Prostate gland (tissue), 2 donors: Measurements from ENCODE around the gene ADIRF. TPM values are rescaled to one million over a fixed set of nuclear protein-coding genes. Genes with fewer than 3 reads are reported as not detected.
"Not testable (repeated sequence)": the region's sequence is repeated elsewhere in the genome, so short reads cannot be mapped to it uniquely, and the experiment has no call there.

ENCODE experiments used
- DNase-seq: peaks from one replicate; pipeline ENCODE4 v3.0.0-alpha.2; 2019; ENCODE audit warnings: low spot score
- H3K27ac ChIP-seq, 2 donors: fragments of 200-600 bp; sonication (generic); 2 replicates each; pipeline ENCODE4 v1.5.1; 2017 to 2019
- H3K27me3 ChIP-seq: fragments of 200-600 bp; sonication (generic); replicated peaks from 2 replicates; pipeline ENCODE4 v1.5.1; 2019; ENCODE audit not compliant: insufficient read depth
- H3K36me3 ChIP-seq, 2 donors: fragments of 200-600 bp; sonication (generic); 1 replicate in 1 of 2; 2 replicates in 1 of 2; pipeline versions ENCODE4 v1.5.1 to v1.8.1; 2017 to 2019
- H3K4me1 ChIP-seq: fragments of 200-600 bp; sonication (generic); replicated peaks from 2 replicates; pipeline ENCODE4 v1.5.1; 2019
- H3K4me3 ChIP-seq, 2 donors: fragments of 200-600 bp; sonication (generic); 2 replicates each; pipeline ENCODE4 v1.5.1; 2017 to 2019
- H3K9me3 ChIP-seq: fragments of 200-600 bp; sonication (generic); 2 replicates; pipeline ENCODE4 v1.5.1; 2017
- POLR2A ChIP-seq: fragments of 450-650 bp; IDR thresholded peaks from one replicate; pipeline ENCODE4 v1.6.1; 2016; ENCODE audit warnings: antibody characterized with exemption, mild to moderate bottlenecking
- POLR2AphosphoS5 ChIP-seq: sonication (generic); formaldehyde crosslinking; IDR thresholded peaks from one replicate; pipeline ENCODE4 v1.6.1; 2017; ENCODE audit warnings: antibody characterized with exemption
- WGBS: methylation state at CpG from one replicate; pipeline ENCODE4 v1.1.5; 2018; 5-methylcytosine and 5-hydroxymethylcytosine counted together
- intact Hi-C: fragments of 100-400 bp; cut with DNase I; formaldehyde crosslinking; loops from one replicate; pipeline ENCODE4 v1.14.2; 2022
- total RNA-seq, 2 donors: library from RNA; depleted of rRNA; stranded (reverse); fragments of >200 nt; gene quantifications; one replicate each; pipeline ENCODE4 v1.1.0, GENCODE V29; 2016
- TF ChIP-seq, protein P1 (sequence below), 4 experiments: fragments of 200-600 bp in 2 of 4; fragments of 450-650 bp in 2 of 4; sonication (generic) in 2 of 4; IDR thresholded peaks; 1 replicate in 3 of 4; 2 replicates in 1 of 4; pipeline ENCODE4 v1.5.1; 2016 to 2019; ENCODE audit warnings: antibody characterized with exemption in 4 of 4, mild to moderate bottlenecking in 2 of 4, moderate library complexity in 2 of 4

ADIRF gene
- total RNA-seq, 2 donors from 2014 or later, result 128 to 347 TPM

DNA sequence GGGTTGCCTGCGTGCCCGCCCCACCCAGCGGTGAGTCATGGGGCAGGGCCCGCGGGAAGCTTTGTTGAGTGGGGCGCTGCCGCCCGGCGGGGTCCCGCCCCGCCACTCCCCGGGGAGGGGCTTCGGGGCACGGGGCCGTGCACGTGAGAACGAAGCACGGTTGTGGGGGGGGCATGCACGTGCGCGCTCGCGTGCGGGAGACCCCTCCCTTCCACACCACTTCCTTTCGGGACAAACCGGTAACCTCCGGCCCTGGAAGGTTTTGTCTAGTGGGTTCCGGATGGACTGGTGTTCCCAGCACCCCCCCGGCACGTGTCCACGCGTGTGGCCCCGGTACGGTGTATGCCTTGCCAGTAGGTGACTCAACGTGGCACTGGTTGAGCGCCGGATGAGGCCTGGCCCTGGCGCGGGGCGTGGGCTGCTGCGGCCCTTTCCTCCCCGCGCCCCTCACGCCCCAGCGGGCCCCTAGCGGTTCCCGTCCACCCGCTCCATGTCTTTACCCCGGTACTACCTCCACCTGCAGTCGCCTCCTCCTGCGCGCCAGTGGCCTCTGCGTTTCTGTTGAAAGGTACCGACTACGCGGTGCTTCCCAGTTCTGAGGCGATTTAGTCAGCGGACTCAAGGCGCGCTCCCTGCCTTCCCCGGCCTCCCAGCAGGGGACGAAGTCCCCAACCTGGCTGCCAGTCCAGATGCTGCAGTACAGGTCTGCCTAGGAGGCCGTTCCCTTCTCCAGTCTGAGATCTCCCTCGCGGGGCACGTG lies 3.1 kb downstream of the ADIRF start:
- intact Hi-C loops, result loop anchor here (2.0 kb wide), 1 partner anchor 123 kb away; the partner anchor contains the start of genes GLUD1 and SHLD2
- H3K27ac ChIP-seq, result peak overlapping the region; percentile 97 to 98
- H3K27me3 ChIP-seq, result no peaks in the 10 kb centered on the region
- H3K36me3 ChIP-seq, result no peaks in the 10 kb centered on the region
- TF ChIP-seq POLR2A (no peak), POLR2AphosphoS5 (peak; percentile 92)
- TF ChIP-seq, protein P1, sequence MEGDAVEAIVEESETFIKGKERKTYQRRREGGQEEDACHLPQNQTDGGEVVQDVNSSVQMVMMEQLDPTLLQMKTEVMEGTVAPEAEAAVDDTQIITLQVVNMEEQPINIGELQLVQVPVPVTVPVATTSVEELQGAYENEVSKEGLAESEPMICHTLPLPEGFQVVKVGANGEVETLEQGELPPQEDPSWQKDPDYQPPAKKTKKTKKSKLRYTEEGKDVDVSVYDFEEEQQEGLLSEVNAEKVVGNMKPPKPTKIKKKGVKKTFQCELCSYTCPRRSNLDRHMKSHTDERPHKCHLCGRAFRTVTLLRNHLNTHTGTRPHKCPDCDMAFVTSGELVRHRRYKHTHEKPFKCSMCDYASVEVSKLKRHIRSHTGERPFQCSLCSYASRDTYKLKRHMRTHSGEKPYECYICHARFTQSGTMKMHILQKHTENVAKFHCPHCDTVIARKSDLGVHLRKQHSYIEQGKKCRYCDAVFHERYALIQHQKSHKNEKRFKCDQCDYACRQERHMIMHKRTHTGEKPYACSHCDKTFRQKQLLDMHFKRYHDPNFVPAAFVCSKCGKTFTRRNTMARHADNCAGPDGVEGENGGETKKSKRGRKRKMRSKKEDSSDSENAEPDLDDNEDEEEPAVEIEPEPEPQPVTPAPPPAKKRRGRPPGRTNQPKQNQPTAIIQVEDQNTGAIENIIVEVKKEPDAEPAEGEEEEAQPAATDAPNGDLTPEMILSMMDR (IDR thresholded peaks at IDR 0.05), result peak in 1 of 4 experiments; percentile 28
- DNase-seq, result peak; percentile 91
- H3K4me3 ChIP-seq, result peak overlapping the region; percentile 48 to 58
- WGBS, result 6% methylated on average over 64 of the region's 66 CpGs
- H3K9me3 ChIP-seq, result no peaks in the 10 kb centered on the region
- peaks cover 4% of the 10 kb centered on the region for H3K4me1 ChIP-seq

DNA sequence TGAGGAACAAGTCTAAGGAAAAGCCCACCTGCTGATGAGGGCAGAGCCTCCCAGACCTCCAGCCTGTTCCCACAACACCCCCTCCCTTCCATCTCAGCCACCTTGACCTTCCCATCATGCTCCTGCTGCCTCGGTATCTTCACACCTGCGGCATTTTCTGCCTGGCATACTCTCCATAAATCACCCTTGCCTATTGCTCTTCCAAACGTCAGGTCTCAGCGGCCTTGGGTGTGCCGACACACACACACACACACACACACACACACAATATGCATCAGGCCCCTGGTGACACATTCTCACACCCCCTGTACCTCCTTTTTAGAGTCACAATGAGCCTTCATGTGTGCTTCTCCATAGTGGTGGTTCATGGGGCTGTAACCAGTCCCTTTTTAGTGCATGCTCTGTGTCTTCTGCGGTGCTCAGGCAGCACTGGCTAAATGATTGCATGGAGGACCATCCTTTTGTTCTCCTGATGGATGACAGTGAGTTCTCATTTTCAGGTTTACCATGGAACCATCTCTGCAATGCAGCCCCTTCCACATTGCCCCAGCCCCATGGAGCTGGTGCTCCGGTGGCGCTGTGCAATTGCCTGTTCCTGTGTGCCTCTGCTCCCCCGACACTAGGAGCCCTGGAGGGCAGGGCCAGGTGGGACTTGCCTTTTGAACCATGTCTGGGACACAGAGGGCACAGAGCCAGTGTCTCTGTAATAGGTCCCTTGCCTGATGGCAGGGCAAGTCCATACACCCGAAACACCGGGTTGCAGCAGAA lies 4.5 kb downstream of the ADIRF start:
- DNase-seq, result no peak

DNA sequence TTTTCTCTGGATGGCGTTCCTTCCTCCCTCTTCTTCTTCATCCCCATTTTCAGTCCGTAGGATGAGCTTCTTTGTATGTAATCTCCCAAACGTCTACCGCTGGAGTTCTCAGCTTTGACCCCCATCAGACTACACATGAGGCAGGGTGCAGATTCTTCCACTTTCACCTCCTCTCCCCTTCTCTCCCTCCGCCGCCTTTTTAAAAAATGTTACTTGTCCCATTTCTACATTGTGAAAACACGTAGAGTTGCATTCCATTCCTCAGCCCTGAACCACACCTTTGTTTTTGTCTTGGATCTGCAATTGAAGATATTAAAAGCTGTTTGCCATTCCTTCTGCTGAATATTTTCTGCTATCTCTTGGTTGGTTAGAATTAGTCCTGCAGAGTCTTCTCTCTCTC lies 6.2 kb downstream of the ADIRF start:
- intact Hi-C loops, result no loop called here
- TF ChIP-seq, protein P1 (IDR thresholded peaks at IDR 0.05), result no peak
- TF ChIP-seq POLR2AphosphoS5 (peak; percentile 14), POLR2A (no peak)
- peaks cover 4% of the 10 kb centered on the region for H3K4me1 ChIP-seq
- H3K36me3 ChIP-seq, result no peaks in the 10 kb centered on the region
- H3K4me3 ChIP-seq, result no peak overlapping the region
- peak overlapping the region; percentile 11 to 15 for H3K27ac ChIP-seq
- H3K27me3 ChIP-seq, result no peaks in the 10 kb centered on the region
- DNase-seq, result no peak
- H3K9me3 ChIP-seq, result no peaks in the 10 kb centered on the region
- WGBS, result 52% methylated on average over 7 of the region's 7 CpGs

More for the DNA sequence above, 4.5 kb downstream of the ADIRF start:
- peaks cover 4% of the 10 kb centered on the region for H3K4me1 ChIP-seq
- peak overlapping the region; percentile 97 to 98 for H3K27ac ChIP-seq
- no peaks in the 10 kb centered on the region for H3K27me3 ChIP-seq
- no peaks in the 10 kb centered on the region for H3K36me3 ChIP-seq
- no peak overlapping the region for H3K4me3 ChIP-seq
- no peak for TF ChIP-seq POLR2AphosphoS5
- no peak for TF ChIP-seq POLR2A
- TF ChIP-seq, protein P1 (IDR thresholded peaks at IDR 0.05), result no peak
- no peaks in the 10 kb centered on the region for H3K9me3 ChIP-seq
- 81% methylated on average over 11 of the region's 11 CpGs for WGBS
- intact Hi-C loops, result no loop called here

DNA sequence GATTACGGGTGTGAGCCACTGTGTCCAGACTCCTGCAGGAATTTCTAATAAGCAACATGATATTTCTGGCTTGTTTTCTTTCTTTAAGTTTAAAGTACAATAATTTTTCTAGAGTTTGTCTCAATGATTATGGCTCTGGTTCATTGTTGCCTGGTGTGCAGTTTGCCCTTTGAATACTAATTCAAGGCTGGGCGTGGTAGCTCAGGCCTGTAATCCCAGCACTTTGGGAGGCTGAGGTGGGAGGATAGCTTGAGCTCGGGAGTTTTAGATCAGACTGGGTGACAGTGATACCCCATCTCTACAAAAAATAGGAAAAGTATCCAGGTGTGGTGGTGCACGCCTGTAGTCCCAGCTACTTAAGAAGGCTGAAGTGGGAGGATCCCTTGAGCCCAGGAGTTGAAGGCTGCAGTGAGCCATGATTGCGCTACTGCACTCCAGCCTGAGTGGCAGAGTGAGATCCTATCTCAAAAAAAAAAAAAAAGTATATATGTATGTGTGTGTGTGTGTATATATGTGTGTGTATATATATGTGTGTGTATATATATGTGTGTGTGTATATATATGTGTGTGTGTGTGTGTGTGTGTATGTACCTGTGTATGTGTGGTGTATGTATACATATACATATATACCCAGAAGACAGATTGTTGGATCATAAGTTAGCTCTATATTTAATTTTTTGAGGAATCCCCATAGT lies 8.2 kb downstream of the ADIRF start:
- no peak for DNase-seq
- no peaks in the 10 kb centered on the region for H3K36me3 ChIP-seq
- H3K27me3 ChIP-seq, result no peaks in the 10 kb centered on the region
- intact Hi-C loops, result no loop called here
- H3K27ac ChIP-seq, result no peak overlapping the region
- no peaks in the 10 kb centered on the region for H3K4me1 ChIP-seq
- H3K9me3 ChIP-seq, result no peaks in the 10 kb centered on the region
- H3K4me3 ChIP-seq, result no peak overlapping the region
- WGBS, result 97% methylated on average over 5 of the region's 5 CpGs
- TF ChIP-seq, protein P1 (IDR thresholded peaks at IDR 0.05), result no peak
- no peak for TF ChIP-seq POLR2AphosphoS5
- no peak for TF ChIP-seq POLR2A

DNA sequence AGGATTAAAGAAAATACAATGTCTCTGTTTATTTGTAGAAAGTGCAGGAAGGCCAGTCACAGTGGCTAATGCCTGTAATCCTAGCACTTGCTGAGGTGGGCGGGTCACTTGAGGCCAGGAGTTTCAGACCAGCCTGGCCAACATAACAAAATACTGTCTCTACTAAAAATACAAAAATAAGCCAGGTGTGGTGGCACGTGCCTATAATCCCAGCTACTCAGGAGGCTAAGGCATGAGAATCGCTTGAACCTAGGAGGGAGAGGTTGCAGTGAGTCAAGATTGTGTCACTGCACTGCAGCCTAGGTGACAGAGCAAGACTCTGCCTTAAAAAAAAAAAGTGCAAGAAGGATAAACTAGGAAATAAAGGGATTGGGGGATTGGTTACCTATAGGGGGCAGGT lies 10.2 kb downstream of the ADIRF start:
- intact Hi-C loops, H3K9me3 ChIP-seq, H3K4me3 ChIP-seq, H3K27me3 ChIP-seq, H3K36me3 ChIP-seq, DNase-seq, H3K4me1 ChIP-seq: not testable (repeated sequence)
- H3K27ac ChIP-seq, result peak overlapping the region in 1 of 2 donors; percentile 31
- WGBS, result 83% methylated on average over 3 of the region's 3 CpGs
